ENCODE data around the gene CTRB1. TPM values are rescaled to one million over a fixed set of nuclear protein-coding genes. Genes with fewer than 3 reads are reported as not detected.
A peak's percentile ranks its signal among the peaks of the same experiment; 100 is the strongest.

CTRB1 gene
- total and polyA plus RNA-seq, 2 of the 13 experiments (the other 11 are each of a cell fraction or from before 2014, with no cell fraction given): not detected

GRCh38 chr16:75251280-75252048 lies 32.7 kb downstream of the CTRB1 start, which contains the start of gene BCAR1 (continued):
- no peak for TF ChIP-seq KIAA2018 (CRISPR knock-in tag; IDR thresholded peaks at IDR 0.05; ENCODE audit: borderline replicate concordance)
- TF ChIP-seq PRDM10 (CRISPR knock-in tag; IDR thresholded peaks at IDR 0.05; ENCODE audit: low read depth): no peak
- TF ChIP-seq ZNF605 (CRISPR knock-in tag; IDR thresholded peaks at IDR 0.05): no peak
- peak; percentile 15; the same call in 1 of the 2 replicates for TF ChIP-seq MED1 (CRISPR knock-in tag; IDR thresholded peaks at IDR 0.05)
- no peak for TF ChIP-seq TCF7 (IDR thresholded peaks at IDR 0.05; ENCODE audit: low read depth)
- TF ChIP-seq DRAP1 (CRISPR knock-in tag; IDR thresholded peaks at IDR 0.05): peak; percentile 58; the same call in 1 of the 2 replicates
- no peak; the same call in 1 of the 2 replicates for TF ChIP-seq ZNF761 (CRISPR knock-in tag; conservative IDR thresholded peaks at IDR 0.05)
- no peak for TF ChIP-seq ETV6 (CRISPR knock-in tag; conservative IDR thresholded peaks at IDR 0.05)
- peak; percentile 18; the same call in 1 of the 2 replicates for TF ChIP-seq ZBED4 (CRISPR knock-in tag; IDR thresholded peaks at IDR 0.05; ENCODE audit: borderline replicate concordance)
